H1 (cell line): ENCODE measurements around the gene VEZT. TPM values are rescaled to one million over a fixed set of nuclear protein-coding genes. Genes with fewer than 3 reads are reported as not detected.

Source experiments
- EGR1 ChIP-seq: IDR thresholded peaks from 2 replicates; pipeline ENCODE4 v1.6.1; 2011; ENCODE audit warnings: low read depth, low read length, borderline replicate concordance
- polyA plus RNA-seq, 7 experiments: library from polyadenylated mRNA; depleted of rRNA in 3 of 7; stranded (reverse) in 5 of 7; unstranded in 2 of 7; fragments of >200 nt in 5 of 7; fragments of 200-250 nt in 2 of 7; gene quantifications; 1 replicate in 5 of 7; 2 replicates in 1 of 7; 4 replicates in 1 of 7; pipeline versions ENCODE4 v1.2.1 to v1.2.3, GENCODE V29; 2011 to 2013; ENCODE audit warnings: missing spikeins in 2 of 7, mixed read lengths in 2 of 7
- total RNA-seq: library from RNA; stranded (reverse); fragmentation: NEBNext Ultra II Directional; extraction: Animal tissue kit (Norgen Biotek cat#: 25700); gene quantifications from 2 replicates; pipeline ENCODE4 v1.2.1, GENCODE V29; 2021

VEZT gene
- total and polyA plus RNA-seq, 2 of the 8 experiments (the other 6 are each of a cell fraction or from before 2014, with no cell fraction given) = 44.0 to 56.1 TPM

DNA sequence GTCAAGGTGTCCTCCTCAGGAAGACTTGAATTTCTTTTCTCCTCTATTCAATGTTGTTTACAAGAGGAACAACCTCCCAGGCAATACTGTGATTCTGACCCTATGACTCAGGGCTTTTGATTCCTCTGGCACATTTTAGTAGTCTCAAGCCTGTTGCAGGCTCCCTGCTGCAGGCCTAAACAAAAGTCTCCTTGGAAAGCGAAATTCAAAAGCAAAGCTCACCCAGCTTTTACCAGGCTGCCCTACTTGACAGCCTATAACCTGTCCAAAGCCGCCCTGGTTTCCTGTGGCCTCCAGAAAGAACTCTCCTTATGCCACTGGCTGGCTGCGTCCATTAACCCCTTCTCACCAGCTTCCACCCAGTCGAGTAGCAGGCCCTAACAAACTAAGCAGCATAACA lies 11.9 kb upstream of the VEZT start (continued):
- no peak for TF ChIP-seq EGR1
